DND-41 (cell line): ENCODE results near the gene UFD1.

Source experiments
- ATAC-seq: fragments of 200-7000 bp; cut with Tn5 transposase; 3 replicates; pipeline ENCODE4 v1.9.1; 2021; ENCODE audit warnings: low read depth; ENCODE audit not compliant: insufficient read depth
- DNase-seq: peaks from one replicate; pipeline ENCODE4 v3.0.0-alpha.2; 2020
- H2AFZ ChIP-seq: 2 replicates; pipeline ENCODE4 v1.6.0; 2012; ENCODE audit warnings: low read depth, low read length
- H3K27ac ChIP-seq: 2 replicates; pipeline ENCODE4 v1.5.1; 2012; ENCODE audit warnings: low read length, inconsistent platforms
- H3K27me3 ChIP-seq: fragments of 200-600 bp; sonication (generic); 2 replicates; pipeline ENCODE4 v1.6.0; 2012; ENCODE audit warnings: low read length, mild to moderate bottlenecking, inconsistent platforms; ENCODE audit not compliant: insufficient read depth, poor library complexity
- H3K36me3 ChIP-seq: 2 replicates; pipeline ENCODE4 v1.5.1; 2012; ENCODE audit warnings: low read length, inconsistent platforms; ENCODE audit not compliant: insufficient read depth
- H3K4me1 ChIP-seq: 2 replicates; pipeline ENCODE4 v1.5.1; 2012; ENCODE audit warnings: mild to moderate bottlenecking, low read length; ENCODE audit not compliant: insufficient read depth
- H3K4me2 ChIP-seq: 2 replicates; pipeline ENCODE4 v1.6.0; 2012; ENCODE audit warnings: mild to moderate bottlenecking, moderate library complexity, low read length, inconsistent platforms; ENCODE audit not compliant: insufficient read depth
- H3K4me3 ChIP-seq, 2 experiments: fragments of 200-600 bp in 1 of 2; shearing (Covaris generic) in 1 of 2; 2 replicates each; pipeline ENCODE4 v1.5.1; 2012 to 2016; ENCODE audit warnings: inconsistent platforms in 2 of 2, low read length in 2 of 2, mild to moderate bottlenecking in 2 of 2, low read depth in 1 of 2, moderate library complexity in 1 of 2
- H3K79me2 ChIP-seq: 2 replicates; pipeline ENCODE4 v1.6.0; 2012; ENCODE audit warnings: low read length, inconsistent platforms; ENCODE audit not compliant: insufficient read depth
- H3K9ac ChIP-seq: 2 replicates; pipeline ENCODE4 v1.6.0; 2012; ENCODE audit warnings: low read depth, mild to moderate bottlenecking, inconsistent platforms, low read length, moderate library complexity
- H3K9me3 ChIP-seq: 2 replicates; pipeline ENCODE4 v1.5.1; 2012; ENCODE audit warnings: low read length, moderate library complexity, mild to moderate bottlenecking, inconsistent platforms; ENCODE audit not compliant: insufficient read depth, severe bottlenecking
- H4K20me1 ChIP-seq: 2 replicates; pipeline ENCODE4 v1.6.0; 2012; ENCODE audit warnings: low read length; ENCODE audit not compliant: insufficient read depth
- CTCF ChIP-seq: IDR thresholded peaks from 2 replicates; pipeline ENCODE4 v1.5.1; 2012; ENCODE audit warnings: borderline replicate concordance, low read length, moderate library complexity, mild to moderate bottlenecking; ENCODE audit not compliant: poor library complexity, severe bottlenecking; ENCODE audit errors: extremely low read depth
- EZH2 ChIP-seq: IDR thresholded peaks from 3 replicates; pipeline ENCODE4 v1.6.1; 2012; ENCODE audit warnings: borderline replicate concordance, low read depth, mild to moderate bottlenecking, moderate library complexity, low read length, inconsistent platforms; ENCODE audit not compliant: severe bottlenecking

UFD1 gene

GRCh38 chr22:19460036-19460435 is 19.0 kb downstream of the UFD1 start:
- Histone ChIP-seq H3K4me3 (no peak overlapping the region), H4K20me1 (0 out of 2 replicates have a peak, but pooled peaks cover 3% of the 10 kb centered on the region), H3K36me3 (peaks cover 79% of the 10 kb centered on the region), H3K9ac (no peak overlapping the region), H3K27me3 (no peaks in the 10 kb centered on the region), H3K4me1 (no peaks in the 10 kb centered on the region), H3K27ac (no peak overlapping the region), H2AFZ (no peak overlapping the region), H3K79me2 (no peaks in the 10 kb centered on the region), H3K9me3 (no peaks in the 10 kb centered on the region), H3K4me2 (no peak overlapping the region)
- no peak for DNase-seq
- no peak for TF ChIP-seq CTCF
- no peak for TF ChIP-seq EZH2
- no peak for ATAC-seq

GRCh38 chr22:19457828-19458428 is 21.1 kb downstream of the UFD1 start:
- ATAC-seq (no peak), DNase-seq (no peak)
- Histone ChIP-seq H3K4me1 (no peaks in the 10 kb centered on the region), H3K4me2 (no peak overlapping the region), H3K27me3 (no peaks in the 10 kb centered on the region), H3K36me3 (peaks cover 80% of the 10 kb centered on the region), H3K4me3 (no peak overlapping the region), H3K9me3 (no peaks in the 10 kb centered on the region), H3K9ac (no peak overlapping the region), H3K79me2 (no peaks in the 10 kb centered on the region), H2AFZ (no peak overlapping the region), H3K27ac (no peak overlapping the region), H4K20me1 (peaks cover 4% of the 10 kb centered on the region; the same call in 1 of the 2 replicates)
- TF ChIP-seq EZH2 (no peak), CTCF (no peak)

- H3K4me2 ChIP-seq: no peak overlapping the region
- TF ChIP-seq CTCF (no peak), EZH2 (no peak)
- H3K9me3 ChIP-seq: no peaks in the 10 kb centered on the region
- no peak overlapping the region for H2AFZ ChIP-seq
- H3K4me3 ChIP-seq: no peak overlapping the region
- H4K20me1 ChIP-seq: peaks cover 4% of the 10 kb centered on the region; the same call in 1 of the 2 replicates
- DNase-seq: no peak
- H3K79me2 ChIP-seq: no peaks in the 10 kb centered on the region
- no peaks in the 10 kb centered on the region for H3K27me3 ChIP-seq
- no peak overlapping the region for H3K9ac ChIP-seq
- H3K36me3 ChIP-seq: peaks cover 86% of the 10 kb centered on the region
- ATAC-seq: no peak
- H3K4me1 ChIP-seq: no peaks in the 10 kb centered on the region
- no peak overlapping the region for H3K27ac ChIP-seq
Observed at GRCh38 chr22:19456541-19456940, 22.5 kb downstream of the UFD1 start.
